ENCODE results near the gene CFDP1.

DNA sequence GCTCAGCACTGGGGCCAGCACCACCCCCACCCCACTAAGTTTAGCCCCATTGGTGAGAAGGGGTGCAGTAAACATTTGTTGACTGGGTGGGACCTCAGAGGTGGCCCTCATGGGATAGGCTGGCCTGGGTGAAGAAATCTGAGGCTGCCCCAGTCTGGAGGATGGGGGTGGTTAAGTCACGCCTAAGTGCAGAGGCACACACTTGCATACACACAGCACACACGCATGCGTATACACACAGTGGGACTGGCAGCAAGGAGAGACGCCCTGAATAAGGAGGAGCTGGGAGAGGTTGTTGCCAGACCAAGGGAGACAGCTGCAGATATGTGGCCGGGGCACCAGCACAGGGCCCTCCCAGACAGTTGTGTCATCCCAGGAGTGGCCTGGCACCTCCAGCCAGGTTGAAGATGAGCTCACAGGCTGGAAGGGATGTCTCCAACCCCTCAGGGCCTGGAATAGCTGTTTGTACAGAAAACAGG is 178.9 kb downstream of the CFDP1 start:
- TF ChIP-seq POLR2AphosphoS5 (IDR thresholded peaks at IDR 0.05; ENCODE audit: low read depth) (no peak), GABPA (IDR thresholded peaks at IDR 0.05; ENCODE audit: low read depth) (no peak), SPI1 (IDR thresholded peaks at IDR 0.05; ENCODE audit: borderline replicate concordance, low read depth) (no peak)
- TF ChIP-seq, protein P1, sequence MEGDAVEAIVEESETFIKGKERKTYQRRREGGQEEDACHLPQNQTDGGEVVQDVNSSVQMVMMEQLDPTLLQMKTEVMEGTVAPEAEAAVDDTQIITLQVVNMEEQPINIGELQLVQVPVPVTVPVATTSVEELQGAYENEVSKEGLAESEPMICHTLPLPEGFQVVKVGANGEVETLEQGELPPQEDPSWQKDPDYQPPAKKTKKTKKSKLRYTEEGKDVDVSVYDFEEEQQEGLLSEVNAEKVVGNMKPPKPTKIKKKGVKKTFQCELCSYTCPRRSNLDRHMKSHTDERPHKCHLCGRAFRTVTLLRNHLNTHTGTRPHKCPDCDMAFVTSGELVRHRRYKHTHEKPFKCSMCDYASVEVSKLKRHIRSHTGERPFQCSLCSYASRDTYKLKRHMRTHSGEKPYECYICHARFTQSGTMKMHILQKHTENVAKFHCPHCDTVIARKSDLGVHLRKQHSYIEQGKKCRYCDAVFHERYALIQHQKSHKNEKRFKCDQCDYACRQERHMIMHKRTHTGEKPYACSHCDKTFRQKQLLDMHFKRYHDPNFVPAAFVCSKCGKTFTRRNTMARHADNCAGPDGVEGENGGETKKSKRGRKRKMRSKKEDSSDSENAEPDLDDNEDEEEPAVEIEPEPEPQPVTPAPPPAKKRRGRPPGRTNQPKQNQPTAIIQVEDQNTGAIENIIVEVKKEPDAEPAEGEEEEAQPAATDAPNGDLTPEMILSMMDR (IDR thresholded peaks at IDR 0.05; ENCODE audit: insufficient read depth, low read length) = no peak
